ENCODE results near the gene RMND1. TPM values are rescaled to one million over a fixed set of nuclear protein-coding genes. Genes with fewer than 3 reads are reported as not detected.
A peak's percentile ranks its signal among the peaks of the same experiment; 100 is the strongest.
"Not testable (repeated sequence)": the region's sequence is repeated elsewhere in the genome, so short reads cannot be mapped to it uniquely, and the experiment has no call there.

RMND1 gene
- total RNA-seq, 1 experiment from 2014 or later, result 22.6 TPM

DNA sequence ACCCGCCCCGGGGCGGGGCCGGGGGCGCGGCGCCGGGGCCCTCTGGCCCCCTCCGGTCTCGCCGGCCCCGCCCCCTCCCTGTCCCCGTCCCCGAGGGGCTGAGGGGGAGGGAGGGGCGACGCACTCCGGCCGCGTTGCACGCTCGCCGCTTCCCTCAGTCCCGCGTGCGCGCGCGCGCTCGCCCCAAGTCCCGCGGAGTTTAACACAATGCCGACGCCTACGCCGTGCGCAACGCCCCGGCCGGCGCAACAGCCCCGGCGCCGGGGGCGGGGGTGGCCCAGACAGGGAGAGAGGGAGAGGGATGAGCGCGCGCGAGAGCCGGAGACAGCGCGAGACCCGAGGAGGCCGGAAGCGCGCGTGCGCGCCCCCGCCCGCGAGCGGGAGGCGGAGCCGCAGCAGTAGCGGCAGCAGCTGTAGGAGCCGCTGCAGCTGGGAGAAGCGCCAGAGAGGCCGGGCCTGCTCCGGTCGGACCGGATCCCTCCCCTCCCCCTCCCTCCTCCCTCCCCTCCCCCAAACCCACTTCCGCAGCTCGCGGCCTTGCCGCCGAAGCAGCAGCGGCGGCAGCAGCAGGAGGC lies 61.6 kb downstream of the RMND1 start:
- Histone ChIP-seq H3K4me3 (ENCODE audit: insufficient read depth, low read depth, low read length) (peak overlapping the region; percentile 93), H3K36me3 (replicated peaks; ENCODE audit: control insufficient read depth, insufficient read depth, low read length) (no peaks in the 10 kb centered on the region; the same call in 1 of the 2 replicates), H3K27me3 (ENCODE audit: control insufficient read depth, insufficient read depth, low read length) (no peaks in the 10 kb centered on the region)
- DNase-seq, result peak; percentile 99

DNA sequence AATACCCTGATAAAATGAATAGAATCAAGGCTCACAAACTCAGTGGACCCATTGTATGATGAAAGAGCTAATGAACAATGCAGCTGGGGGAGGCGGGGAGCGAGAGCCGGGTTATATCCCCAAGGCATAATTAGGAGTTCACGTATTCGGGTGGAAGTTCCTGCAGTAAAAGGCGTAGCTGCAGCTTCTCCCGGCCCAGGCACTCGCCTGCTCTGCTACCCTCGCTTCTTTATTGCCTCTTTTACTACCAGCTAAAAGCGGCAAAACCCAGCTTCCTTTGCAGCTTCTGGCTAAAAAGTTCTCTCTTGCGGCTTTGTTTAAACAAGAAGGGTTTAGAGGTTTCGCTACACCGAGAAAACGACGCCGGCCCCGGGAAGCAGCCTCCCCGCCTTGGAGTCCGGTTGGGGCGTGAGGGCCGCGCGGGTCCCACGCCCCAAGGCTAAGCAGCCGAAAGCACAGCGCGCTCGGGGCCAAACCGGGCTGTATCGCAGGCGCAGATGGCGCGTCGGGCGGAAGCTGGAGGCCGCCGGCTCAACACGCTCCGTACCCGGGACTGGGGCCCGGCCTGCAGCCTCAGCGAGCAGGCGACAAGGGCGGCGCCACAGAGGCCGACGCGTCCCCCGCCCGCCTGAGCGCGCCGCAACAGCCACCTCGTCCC lies 62.2 kb downstream of the RMND1 start:
- peak; percentile 53 for DNase-seq
- H3K27me3 ChIP-seq (ENCODE audit: control insufficient read depth, insufficient read depth, low read length), result no peaks in the 10 kb centered on the region
- peak overlapping the region; percentile 93 for H3K4me3 ChIP-seq (ENCODE audit: insufficient read depth, low read depth, low read length)
- no peaks in the 10 kb centered on the region; the same call in 1 of the 2 replicates for H3K36me3 ChIP-seq (replicated peaks; ENCODE audit: control insufficient read depth, insufficient read depth, low read length)

DNA sequence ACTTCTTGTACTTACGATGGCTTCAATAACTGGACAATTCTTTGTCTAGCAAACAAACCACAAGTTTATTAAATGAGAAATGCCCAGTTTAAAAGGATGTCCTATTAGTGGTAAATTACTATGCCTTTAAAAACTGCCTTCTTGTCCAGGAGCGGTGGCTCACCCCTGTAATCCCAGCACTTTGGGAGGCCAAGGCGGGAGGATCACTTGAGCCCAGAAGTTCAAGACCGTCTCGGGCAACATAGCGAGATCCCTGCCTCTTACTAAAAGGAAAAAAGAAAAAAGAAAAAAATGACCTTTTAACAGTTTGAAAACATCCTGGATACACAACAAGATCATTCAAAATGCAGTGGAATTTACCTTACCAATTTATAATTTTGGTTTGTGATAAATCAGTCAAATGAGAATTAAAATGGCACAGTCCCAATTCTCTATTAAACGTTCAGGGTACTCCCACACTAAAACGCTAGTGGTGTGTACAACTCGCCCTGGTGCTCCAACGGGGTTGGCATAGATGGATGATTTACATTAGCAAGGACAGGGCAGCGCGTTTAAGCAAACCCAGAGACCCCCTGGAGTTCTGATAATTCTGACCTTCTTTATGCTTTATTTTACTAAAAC lies 62.8 kb downstream of the RMND1 start:
- no peak for DNase-seq
- Histone ChIP-seq H3K36me3 (replicated peaks; ENCODE audit: control insufficient read depth, insufficient read depth, low read length) (no peaks in the 10 kb centered on the region; the same call in 1 of the 2 replicates), H3K4me3 (ENCODE audit: insufficient read depth, low read depth, low read length) (peak overlapping the region; percentile 93), H3K27me3 (ENCODE audit: control insufficient read depth, insufficient read depth, low read length) (no peaks in the 10 kb centered on the region)

DNA sequence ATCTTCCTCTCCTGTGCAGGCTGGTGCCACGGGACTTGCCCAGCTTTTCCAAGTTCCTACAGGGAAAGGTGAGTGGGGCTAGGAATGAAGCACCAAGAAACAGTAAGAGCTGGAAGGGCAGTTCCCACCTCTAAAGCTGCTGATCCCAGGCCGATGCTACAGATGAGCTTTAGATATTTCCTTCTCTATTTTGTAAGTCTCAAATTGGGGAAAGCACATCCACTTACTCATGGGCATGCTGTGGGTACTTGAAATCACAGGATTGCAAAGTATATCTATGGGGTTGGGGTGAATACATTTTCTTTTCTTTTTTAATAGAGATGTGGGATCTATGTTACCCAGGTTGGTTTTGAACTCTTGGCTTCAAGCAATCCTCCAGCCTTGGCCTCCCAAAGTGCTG lies 63.7 kb downstream of the RMND1 start:
- no peak for DNase-seq
- no peaks in the 10 kb centered on the region for H3K27me3 ChIP-seq (ENCODE audit: control insufficient read depth, insufficient read depth, low read length)
- no peak overlapping the region for H3K4me3 ChIP-seq (ENCODE audit: insufficient read depth, low read depth, low read length)

DNA sequence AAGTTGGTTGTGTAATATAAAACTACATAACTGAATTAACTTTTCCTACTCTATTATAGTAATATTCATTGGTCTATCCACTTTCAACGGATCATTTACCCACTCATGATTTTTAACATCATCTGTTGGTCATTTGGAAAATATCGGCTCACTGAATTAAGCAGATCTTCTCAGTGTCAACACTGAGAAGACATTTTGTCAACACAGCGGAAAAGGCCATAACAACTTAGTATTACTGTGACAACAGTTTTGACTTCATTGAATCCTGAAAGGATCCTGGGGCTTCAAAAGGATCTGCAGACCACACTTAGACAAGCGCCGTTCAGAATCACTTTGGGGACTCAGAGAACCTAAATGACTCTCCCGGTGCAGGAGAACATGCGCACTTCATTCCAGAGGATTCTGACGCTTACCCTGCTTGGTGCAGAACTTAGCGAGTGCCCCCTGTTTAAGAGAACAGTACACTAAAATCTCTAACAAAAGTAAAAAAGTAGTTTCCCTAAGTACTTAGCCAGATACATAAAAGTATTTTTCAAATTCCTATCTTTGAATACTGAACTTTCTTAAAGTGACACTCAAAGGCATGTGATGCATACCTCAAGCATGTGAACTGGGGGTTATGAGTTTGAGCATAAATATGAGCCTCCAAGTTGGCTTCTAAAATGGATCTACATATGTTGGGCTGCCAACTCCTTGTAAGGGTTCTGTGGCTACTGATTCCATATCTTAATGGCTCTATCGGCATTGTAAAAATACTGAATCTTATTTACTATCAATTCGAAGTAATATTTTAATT lies 64.6 kb downstream of the RMND1 start:
- no peak overlapping the region for H3K4me3 ChIP-seq (ENCODE audit: insufficient read depth, low read depth, low read length)
- H3K36me3 ChIP-seq (replicated peaks; ENCODE audit: control insufficient read depth, insufficient read depth, low read length), result 0 out of 2 replicates have a peak, but pooled peaks cover 1% of the 10 kb centered on the region
- no peaks in the 10 kb centered on the region for H3K27me3 ChIP-seq (ENCODE audit: control insufficient read depth, insufficient read depth, low read length)
- no peak for DNase-seq

More for the DNA sequence above, 63.7 kb downstream of the RMND1 start:
- 0 out of 2 replicates have a peak, but pooled peaks cover 1% of the 10 kb centered on the region for H3K36me3 ChIP-seq (replicated peaks; ENCODE audit: control insufficient read depth, insufficient read depth, low read length)

DNA sequence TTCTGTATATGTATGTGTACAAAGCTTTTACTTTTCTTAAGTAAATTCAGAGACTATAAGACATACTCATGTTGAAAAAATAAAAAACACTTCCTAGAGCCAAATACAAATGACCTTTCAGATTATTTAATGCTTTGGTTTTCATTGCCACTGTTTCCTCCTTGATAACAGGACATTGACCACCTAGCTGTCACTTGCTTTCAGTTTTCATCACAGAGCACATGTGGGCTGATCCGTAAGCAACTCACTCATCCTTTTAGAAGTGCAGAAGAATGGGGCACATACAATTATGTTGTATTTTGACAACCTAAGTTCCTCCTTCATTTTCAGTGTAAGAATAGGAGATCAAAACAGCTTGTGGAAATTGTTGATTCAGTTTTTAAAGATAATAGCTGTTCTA lies 66.7 kb downstream of the RMND1 start:
- no peak for DNase-seq
- Histone ChIP-seq H3K27me3 (ENCODE audit: control insufficient read depth, insufficient read depth, low read length) (no peaks in the 10 kb centered on the region), H3K36me3 (replicated peaks; ENCODE audit: control insufficient read depth, insufficient read depth, low read length) (0 out of 2 replicates have a peak, but pooled peaks cover 1% of the 10 kb centered on the region), H3K4me3 (ENCODE audit: insufficient read depth, low read depth, low read length) (no peak overlapping the region)

DNA sequence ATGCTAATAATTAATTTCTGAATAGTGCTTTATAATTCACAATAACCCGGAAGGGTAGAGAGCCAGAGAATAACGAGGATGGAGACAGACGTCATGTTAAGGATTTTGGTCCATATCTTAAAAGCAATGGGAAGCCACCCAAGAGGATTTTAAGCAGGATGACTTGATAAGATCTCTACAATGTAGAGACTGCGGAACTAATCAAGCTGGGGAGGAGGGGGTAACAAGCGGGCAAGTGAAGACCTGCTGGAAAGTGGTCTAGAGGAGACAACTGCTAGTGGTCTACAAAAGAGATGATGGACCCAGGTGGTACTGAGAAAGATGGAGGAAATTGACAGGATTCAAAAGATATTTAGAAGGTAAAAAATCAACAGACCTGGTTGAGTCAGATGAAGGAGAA lies 67.8 kb downstream of the RMND1 start:
- no peak for DNase-seq
- no peaks in the 10 kb centered on the region for H3K27me3 ChIP-seq (ENCODE audit: control insufficient read depth, insufficient read depth, low read length)
- H3K36me3 ChIP-seq (replicated peaks; ENCODE audit: control insufficient read depth, insufficient read depth, low read length), result 0 out of 2 replicates have a peak, but pooled peaks cover 1% of the 10 kb centered on the region
- H3K4me3 ChIP-seq (ENCODE audit: insufficient read depth, low read depth, low read length), result no peak overlapping the region

DNA sequence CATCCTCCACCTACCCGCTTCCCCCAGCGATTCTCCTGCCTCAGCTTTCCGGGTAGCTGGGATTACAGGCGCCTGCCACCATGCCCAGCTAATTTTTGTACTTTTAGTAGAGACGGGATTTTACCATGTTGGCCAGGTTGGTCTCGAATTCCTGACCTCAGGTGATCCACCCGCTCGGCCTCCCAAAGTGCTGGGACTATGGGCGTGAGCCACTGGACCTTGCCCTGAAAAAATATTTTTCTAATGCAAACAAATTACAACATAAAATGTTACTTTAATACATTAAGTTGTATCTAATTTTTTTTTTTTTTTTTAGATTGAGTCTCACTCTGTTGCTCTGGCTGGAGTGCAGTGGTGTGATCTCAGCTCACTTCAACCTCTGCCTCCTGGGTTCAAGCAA lies 69.3 kb downstream of the RMND1 start:
- not testable (repeated sequence) for H3K36me3 ChIP-seq (replicated peaks; ENCODE audit: control insufficient read depth, insufficient read depth, low read length); H3K27me3 ChIP-seq (ENCODE audit: control insufficient read depth, insufficient read depth, low read length); H3K4me3 ChIP-seq (ENCODE audit: insufficient read depth, low read depth, low read length); DNase-seq

DNA sequence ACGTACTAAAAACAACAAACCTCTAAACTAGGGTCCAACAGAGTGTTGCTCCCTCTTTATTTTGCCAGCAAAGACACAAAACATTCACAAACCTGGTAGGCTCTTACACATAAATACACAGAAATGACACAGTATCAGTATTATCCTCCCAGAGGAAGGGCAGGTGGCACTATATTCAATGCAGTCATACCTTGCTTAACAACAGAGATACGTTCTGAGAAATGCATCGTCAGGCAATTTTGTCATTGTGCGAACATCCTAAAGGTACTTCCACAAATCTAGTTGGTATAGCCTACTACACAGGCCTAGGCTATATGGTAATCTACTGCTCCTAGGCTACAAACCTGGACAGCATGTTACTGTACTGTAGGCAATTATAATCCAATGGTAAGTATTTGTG lies 70.2 kb downstream of the RMND1 start:
- Histone ChIP-seq H3K27me3 (ENCODE audit: control insufficient read depth, insufficient read depth, low read length) (no peaks in the 10 kb centered on the region), H3K4me3 (ENCODE audit: insufficient read depth, low read depth, low read length) (no peak overlapping the region), H3K36me3 (replicated peaks; ENCODE audit: control insufficient read depth, insufficient read depth, low read length) (0 out of 2 replicates have a peak, but pooled peaks cover 1% of the 10 kb centered on the region)
- DNase-seq, result no peak

DNA sequence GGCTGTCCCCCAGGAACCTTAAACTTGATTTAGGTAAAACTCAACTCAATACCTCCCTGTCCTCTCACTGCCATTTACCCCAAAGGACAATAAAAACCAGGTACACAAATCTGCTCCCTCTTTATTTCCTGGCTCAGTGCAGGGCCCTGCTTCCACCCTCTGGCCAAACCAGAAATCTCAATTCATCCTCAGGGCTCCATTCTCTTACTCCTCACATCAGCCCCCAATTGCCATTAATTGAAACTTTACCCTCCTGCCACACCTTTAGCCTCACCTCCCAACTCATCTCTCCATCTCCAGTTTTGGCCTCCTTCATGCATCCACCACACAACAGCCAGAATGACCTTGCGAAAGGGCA lies 71.1 kb downstream of the RMND1 start:
- Histone ChIP-seq H3K36me3 (replicated peaks; ENCODE audit: control insufficient read depth, insufficient read depth, low read length) (0 out of 2 replicates have a peak, but pooled peaks cover 1% of the 10 kb centered on the region), H3K27me3 (ENCODE audit: control insufficient read depth, insufficient read depth, low read length) (no peaks in the 10 kb centered on the region), H3K4me3 (ENCODE audit: insufficient read depth, low read depth, low read length) (no peak overlapping the region)
- peak; percentile 27 for DNase-seq

DNA sequence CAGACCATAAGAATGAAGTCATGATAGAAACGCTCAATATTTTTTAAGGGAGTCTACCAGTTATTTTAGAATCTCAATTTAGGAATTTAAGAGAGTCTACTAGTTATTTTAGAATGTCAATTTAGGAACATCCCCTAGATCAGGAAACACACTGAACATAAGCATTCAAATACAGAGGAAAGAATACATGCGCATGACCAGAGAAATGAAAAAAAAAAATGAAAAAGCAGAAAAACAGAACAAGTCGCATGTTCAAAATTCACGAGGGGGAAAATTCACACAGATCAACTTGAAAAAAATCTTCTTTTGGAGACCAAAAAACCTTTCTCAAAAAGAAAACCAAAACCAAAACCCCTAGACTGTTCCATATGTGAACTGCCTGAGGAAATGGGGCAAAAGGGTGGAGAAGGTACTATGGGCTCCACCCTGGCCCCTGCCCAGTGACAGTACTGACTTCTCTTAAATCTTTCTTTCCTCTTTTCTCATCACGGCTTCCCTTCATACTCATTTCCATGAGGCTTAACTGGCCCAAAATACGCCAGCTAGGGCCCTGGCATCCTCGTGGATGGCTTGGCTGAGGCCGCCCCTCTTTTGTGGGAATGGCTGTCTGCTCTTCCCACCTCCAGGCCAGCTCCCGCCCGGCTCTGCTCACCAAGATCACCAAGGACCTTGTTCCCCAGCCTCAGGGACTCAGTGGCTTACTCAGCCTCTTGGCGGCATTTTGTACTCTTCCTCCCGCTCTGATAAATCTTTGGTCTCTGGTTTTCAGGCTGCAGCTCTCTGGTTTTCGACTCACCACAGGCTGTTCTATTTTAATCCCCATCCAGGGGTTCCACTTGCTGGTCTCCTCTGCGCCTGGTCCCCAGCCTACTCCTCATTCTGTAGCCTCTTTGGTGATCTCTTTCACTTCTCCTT lies 71.7 kb downstream of the RMND1 start:
- DNase-seq, result peak; percentile 24
- Histone ChIP-seq H3K4me3 (ENCODE audit: insufficient read depth, low read depth, low read length) (no peak overlapping the region), H3K27me3 (ENCODE audit: control insufficient read depth, insufficient read depth, low read length) (no peaks in the 10 kb centered on the region)

DNA sequence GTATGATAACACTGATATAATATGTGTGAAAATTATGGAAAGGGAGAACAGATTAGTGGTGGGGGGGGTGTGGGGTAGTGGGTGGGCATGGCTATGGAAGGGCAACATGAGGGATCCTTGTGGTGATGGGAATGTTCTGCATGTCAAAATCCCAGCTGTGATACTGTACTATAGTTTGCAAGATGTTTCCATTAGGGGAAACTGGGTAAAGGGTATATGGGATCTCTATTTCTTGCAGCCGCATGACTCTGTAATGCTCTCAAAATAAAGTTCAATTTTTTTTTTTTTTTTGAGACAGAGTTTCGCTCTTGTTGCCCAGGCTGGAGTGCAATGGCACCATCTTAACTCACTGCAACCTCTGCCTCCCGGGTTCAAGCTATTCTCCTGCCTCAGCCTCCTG lies 74.8 kb downstream of the RMND1 start:
- Histone ChIP-seq H3K27me3 (ENCODE audit: control insufficient read depth, insufficient read depth, low read length) (no peaks in the 10 kb centered on the region), H3K36me3 (replicated peaks; ENCODE audit: control insufficient read depth, insufficient read depth, low read length) (peaks cover 1% of the 10 kb centered on the region; the same call in 1 of the 2 replicates), H3K4me3 (ENCODE audit: insufficient read depth, low read depth, low read length) (no peak overlapping the region)
- DNase-seq, result no peak

More for the DNA sequence above, 71.7 kb downstream of the RMND1 start:
- 0 out of 2 replicates have a peak, but pooled peaks cover 1% of the 10 kb centered on the region for H3K36me3 ChIP-seq (replicated peaks; ENCODE audit: control insufficient read depth, insufficient read depth, low read length)

DNA sequence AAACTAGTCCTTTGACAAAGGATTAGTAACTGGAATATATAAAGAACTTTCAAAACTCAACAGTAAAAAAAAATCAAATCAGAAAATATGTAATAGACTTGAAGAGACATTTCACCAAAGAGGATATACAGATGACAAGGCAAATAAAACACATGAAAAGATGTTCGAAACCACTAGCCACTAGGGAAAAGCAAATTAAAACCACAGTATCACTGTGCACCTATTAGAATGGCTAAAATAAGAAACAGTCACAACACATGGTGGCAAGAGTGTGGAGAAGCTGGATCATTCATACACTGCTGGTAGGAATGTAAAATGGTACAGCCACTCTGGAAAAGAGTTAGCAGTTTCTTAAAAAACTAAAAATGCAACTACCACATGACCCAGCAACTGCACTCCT lies 75.5 kb downstream of the RMND1 start:
- peaks cover 1% of the 10 kb centered on the region for H3K36me3 ChIP-seq (replicated peaks; ENCODE audit: control insufficient read depth, insufficient read depth, low read length)
- no peak overlapping the region for H3K4me3 ChIP-seq (ENCODE audit: insufficient read depth, low read depth, low read length)
- DNase-seq, result no peak
- H3K27me3 ChIP-seq (ENCODE audit: control insufficient read depth, insufficient read depth, low read length), result no peaks in the 10 kb centered on the region

DNA sequence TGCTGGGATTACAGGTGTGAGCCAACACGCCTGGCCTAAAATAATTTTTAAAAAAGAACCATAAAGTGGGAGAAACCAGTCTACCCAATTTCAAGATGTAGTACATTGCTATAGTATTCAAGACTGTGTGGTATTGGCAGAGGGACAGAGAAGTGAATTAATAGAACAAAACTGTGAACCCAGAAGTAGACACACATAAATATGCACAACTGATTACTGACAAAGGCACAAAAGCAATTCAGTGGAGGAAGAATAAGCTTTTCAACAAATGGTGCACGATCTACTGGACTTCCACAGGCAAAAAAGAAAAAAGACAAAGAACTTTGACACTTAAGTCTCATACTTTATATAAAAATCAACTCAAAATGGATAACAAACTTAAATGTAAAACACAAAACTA lies 76.1 kb downstream of the RMND1 start:
- H3K36me3 ChIP-seq (replicated peaks; ENCODE audit: control insufficient read depth, insufficient read depth, low read length), result peaks cover 1% of the 10 kb centered on the region
- H3K27me3 ChIP-seq (ENCODE audit: control insufficient read depth, insufficient read depth, low read length), result no peaks in the 10 kb centered on the region
- DNase-seq, result no peak
- no peak overlapping the region for H3K4me3 ChIP-seq (ENCODE audit: insufficient read depth, low read depth, low read length)
